CMK (cell line): ENCODE data around the gene CFAP20.

Experiments used
- DNase-seq: peaks from one replicate; pipeline ENCODE4 v3.0.0-alpha.2; 2010; ENCODE audit warnings: low read depth

The CFAP20 gene

DNA sequence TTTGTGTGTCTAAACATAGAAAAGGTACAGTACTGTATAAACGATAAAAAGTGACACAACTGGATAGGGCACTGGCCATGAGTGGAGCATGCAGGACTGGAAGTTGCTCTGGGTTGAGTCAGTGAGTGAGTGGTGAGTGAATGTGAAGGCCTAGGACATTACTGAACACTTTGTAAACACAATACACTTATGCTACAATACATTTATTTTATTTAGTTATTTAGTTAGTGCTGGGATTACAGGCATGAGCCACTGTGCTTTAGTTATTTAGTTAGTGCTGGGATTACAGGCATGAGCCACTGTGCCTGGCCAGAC lies 4.6 kb downstream of the CFAP20 start:
- DNase-seq: no peak

DNA sequence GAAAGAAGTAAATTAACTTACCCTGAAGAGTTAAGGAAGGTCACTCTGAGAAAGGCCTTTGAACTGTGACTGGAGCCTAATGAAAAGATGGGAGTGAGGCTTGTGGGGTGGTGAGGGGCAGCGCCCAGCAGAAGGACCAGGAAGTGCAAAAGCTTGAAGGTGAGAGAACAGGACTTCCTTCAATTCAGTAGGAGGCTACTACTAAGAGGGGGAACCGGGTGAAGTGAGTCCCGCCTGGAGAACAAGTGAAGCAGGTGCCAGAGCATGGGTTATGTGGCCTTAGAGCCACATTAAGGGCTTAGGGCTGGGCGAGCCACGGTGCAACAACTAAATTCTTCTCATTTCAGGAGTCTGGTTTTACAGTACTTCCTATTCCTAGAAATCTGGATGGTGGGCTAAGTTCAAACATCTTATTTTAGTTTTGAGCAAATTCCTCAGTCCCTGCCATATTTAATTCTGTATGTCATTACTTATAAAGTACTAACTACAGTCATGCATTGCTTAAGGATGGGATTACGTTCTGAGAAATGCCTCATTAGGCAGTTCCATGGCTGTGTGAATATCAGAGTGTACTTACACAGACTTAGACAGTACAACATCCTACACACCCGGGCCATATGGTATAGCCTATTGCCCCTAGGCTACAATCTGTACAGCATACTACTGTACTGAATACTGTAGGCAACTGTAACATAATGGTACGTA lies 5.1 kb downstream of the CFAP20 start:
- DNase-seq: no peak

DNA sequence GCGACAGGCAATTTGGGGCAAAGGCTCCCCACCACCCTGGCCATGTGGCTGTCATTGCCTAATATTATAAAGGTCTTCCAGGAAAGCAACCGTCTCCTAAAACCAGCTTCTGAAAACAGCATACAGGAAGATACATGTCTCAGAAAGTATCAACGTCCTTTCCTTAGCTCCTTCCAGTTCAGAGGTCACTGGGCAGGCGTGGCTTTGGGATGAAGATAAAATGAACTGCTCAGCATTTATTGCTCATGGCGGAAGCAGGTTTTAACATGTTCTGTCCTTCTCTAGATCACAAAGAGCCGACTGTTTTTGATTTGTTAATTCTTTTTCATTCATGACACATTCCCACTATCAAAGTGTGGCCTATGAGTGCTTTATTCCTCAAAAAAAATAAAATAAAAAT lies 8.0 kb downstream of the CFAP20 start:
- DNase-seq: no peak

DNA sequence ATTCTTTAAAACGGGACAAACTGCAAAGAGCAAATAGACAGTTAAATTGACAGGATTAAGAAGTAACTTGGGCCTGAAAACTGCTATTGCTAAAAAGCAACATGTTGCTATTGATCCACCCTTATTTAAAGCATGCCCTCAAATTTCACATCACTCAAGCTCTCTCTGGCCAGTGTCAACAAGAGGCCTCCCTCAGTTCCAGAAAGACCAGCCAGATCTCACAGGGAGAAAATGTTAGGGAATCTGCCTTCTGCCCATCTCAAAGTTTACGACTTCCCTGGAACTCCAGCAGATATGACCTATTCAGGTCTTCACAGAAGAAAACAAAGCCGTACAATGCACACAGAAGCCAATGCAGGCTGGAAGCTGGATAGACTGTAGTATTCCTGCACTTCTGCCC lies 8.9 kb downstream of the CFAP20 start:
- DNase-seq: no peak

DNA sequence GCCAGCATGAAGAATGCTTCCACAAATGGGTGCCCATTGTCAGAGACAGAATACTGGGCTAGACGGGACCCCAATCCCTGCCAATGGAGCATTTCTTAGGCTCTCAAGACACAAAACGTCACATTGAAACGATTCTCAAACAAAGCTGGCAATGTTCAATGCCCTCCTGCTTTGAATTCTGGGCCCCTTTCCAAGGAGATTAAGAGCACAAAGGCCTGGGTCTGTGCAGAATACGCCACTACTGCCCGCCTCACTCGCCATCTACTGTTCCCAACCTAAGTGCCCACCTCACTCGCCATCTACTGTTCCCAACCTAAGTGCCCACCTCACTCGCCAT lies 9.7 kb downstream of the CFAP20 start:
- no peak for DNase-seq

DNA sequence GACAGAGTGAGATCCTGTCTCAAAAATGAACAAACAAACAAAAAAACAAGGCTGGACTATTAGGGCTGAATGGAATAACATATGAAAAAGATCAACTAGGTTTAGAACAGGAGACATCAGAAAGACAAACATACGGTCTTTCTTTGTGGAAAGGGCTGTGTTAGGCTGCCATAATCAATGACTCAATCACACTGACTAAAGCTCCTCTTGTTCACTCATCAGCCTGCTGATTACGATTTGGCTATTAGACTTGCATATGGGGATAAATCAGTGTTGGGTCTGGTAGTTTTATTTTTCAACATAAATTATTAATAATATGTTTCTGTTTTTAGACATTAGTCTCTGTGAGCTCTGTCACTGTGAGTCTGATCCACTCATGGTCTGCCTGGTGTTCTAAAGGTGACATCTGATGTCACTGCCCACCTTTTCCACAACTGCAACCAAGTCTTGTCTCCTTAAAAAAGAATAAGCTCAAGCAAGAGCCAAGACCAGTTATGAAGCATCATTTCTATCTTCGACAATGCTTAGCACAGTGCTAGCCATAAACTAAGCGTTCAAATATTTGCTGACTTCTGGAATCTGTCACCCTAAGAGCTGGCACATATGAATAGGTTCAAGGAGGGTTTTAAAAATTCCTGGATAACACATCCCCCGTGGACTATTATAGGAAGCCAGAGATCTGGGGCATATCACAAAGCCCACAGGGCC lies 10.2 kb downstream of the CFAP20 start:
- no peak for DNase-seq

DNA sequence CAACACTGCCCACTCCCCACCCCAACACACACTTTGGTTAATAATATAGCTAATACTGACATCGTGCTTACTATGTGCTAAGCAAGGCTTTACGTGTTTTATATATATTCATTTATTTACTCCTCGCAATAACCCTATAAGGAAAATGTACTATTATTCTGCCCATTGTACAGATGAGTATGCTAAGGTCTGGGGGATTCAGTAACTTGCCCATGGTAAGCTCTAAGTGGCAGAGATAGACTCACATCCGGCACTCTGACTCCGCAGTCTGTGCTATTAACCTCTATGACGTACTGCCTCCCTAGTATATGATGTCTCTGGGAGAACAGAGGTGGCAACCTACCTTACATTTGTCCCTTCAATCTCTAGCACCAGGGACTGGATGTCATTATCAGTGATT lies 12.7 kb downstream of the CFAP20 start:
- DNase-seq: no peak

DNA sequence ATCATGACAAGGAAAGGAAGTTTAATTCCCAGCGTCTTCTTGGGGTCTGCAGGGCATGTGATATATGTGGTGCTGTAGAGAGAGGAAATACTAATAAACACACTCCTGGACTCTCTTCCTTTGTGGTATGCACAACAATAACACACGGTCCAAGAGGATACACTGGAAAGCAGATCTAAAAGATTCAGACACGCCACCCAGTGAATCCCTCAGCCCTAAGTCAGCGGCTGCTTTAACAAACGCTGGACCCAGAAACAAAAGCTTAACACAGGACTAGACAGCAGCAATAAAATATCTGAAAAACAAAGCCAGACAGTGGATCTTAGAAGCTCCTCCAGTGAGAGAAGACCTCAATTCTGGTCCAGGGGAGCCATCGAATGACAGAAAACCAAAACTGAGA lies 13.1 kb downstream of the CFAP20 start:
- DNase-seq: no peak

DNA sequence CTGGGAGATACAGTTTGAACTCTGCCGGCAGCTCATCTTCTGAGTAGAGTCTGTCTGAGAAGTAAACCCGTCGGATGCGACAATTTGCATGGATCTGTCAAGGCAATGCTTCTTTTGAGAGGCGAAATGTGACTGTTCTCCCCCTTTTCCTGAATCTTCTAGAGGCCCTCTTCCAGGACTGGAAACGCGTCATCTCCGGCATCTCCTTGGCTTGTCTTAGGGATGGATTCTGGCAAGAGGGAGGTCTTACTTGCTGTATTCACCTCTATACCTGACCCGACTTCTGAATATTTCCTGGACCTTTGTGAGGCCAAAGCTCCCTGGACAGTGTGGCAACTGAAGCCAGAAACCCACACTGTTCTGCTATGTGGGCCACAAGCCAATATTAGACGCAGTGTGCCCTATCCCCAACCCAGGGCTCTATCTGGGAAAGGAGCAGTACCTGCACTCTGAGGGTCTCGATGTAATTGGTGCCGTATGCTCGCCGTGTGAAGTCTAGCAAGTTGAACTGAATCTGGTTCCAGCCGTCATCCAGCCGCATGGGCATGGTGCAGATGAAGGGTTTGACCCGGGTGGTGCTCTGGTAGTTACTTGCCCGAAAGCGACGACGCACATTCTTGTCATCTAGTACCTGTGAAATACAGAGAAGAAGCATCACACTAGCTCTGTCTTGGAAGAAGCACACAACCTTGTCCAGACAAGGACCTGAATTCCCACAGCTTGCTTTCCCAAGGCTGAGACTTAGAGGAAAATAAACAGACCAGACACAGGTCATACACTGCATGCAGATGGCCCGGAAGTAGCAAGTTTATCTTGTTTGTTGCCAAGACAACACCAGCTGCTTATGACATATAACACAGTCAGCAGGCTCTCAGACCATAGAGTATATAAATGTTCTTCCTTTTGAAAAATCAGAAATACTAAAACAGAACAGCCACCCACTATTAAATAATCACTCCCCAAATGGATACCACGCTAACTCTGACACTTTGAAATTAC lies 14.1 kb downstream of the CFAP20 start:
- DNase-seq: no peak

DNA sequence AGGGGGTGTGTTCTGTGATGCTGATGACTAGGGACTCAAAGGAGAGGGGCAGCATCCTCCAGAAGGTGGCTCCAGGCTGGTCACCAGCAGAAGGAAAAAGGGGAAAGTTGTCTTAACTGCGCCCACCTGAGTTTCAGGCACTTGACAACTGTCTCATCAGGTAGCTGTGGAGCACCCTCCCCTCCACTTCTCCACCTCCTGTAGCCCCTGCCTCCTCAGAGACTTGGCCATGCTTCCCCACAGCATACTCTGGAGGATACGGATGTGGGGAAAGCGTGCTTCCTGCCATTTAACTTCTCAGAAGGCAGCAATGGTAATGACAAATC lies 17.9 kb downstream of the CFAP20 start:
- no peak for DNase-seq

DNA sequence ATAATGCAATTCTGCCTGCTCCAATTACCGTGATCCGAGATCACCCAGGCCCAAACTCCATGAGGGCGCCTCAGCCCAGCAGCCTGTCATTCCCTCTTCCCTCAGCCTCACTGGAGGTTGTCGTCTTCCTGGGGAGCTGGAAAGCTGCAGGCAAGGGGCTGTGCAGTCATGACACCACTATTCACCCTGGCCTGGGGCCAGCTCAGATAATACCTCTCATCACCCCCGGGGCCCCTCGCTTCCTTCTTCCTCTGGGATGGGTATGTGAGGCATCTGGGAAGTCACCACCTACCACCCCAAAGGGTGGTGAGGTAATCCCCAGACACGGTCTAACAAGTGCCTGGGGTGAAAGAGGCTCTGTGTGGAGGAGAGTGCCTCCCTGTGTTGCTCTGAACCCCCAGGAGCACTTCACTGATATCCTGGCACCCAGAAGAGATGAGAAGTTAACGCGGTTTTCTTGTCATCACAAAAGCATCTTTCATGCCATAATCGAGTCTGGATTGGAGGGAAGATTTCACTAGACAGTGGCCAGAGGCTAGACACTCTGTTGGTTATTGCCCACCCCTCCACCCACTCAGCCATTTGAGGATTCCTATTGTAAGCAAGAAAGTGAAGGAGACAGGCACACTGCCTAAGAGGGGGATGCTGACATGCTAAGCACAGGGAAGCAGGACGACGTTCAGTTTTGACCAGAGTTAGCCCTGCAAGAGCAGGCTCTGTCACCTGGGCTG lies 18.4 kb downstream of the CFAP20 start:
- no peak for DNase-seq

DNA sequence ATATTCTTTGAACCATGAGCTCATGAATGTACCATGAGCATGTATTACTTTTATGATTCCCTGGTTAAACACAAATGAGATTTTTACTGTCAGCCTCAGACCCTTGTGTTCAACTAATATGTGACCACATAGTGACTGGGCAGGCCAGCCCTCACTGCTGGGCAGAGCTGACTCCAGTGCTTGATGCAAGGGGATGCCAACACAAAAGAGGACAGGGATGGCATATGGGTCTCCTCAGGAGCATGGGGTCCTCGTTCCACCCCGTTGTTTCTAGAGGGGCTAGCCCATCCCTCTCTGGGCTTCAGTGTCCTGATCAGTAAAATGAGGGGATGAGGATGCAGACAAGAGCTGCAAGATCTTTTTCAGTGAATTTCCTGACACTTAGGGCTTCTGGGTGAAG lies 19.3 kb downstream of the CFAP20 start:
- DNase-seq: no peak

DNA sequence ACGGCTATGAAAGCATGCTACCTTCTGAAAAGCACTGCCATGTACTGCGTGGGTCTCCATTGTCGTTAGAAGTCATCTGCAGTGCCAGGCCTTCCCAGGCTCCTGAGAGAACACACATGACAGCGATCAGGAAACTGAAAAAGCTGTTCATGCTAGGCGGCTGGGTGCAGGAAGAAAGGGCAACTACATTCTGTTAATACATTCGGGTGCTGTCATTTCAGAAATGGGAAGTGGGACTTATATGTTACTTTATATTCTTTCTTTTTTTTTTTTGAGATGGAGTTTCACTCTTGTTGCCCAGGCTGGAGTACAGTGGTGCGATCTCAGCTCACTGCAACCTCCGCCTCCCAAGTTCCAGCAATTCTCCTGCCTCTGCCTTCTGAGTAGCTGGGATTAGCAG lies 19.9 kb downstream of the CFAP20 start:
- no peak for DNase-seq

DNA sequence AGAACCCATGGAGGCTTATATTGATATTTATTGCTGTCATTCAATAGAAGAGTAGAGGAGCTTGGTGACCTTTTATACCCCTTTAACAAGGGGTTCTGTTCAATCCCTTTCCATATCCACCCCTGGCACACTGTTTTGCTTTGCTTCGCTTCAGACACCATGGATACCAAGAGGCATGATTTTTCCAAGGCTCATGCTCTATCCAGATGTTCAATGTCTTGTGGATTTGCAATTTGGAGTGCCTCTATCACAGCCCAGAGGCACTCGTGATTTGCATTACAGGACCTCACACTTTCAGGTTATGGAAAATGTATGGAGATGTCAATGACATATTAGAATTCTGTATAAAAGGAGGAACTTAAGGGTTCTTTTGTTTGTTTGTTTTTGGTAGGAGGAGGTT lies 21.5 kb downstream of the CFAP20 start:
- DNase-seq: no peak

DNA sequence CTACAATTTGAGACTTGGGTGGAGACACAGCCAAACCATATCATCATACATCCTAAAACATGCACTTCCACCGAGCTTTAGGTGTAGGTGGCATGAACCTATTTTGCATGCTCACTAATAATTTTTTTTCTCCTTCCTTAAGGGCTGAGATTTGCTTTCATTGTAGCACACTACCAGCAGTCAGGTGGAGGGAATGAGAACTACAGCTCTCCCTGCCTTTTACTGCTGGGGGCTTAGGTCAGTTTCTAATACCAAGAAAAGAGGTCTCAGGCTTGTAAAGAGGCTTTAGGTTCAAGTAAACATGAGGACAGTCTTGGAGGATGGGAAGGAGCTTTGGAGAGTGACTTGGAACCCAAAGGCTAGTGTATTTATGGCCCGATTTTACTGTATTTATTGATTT lies 22.0 kb downstream of the CFAP20 start:
- DNase-seq: no peak

DNA sequence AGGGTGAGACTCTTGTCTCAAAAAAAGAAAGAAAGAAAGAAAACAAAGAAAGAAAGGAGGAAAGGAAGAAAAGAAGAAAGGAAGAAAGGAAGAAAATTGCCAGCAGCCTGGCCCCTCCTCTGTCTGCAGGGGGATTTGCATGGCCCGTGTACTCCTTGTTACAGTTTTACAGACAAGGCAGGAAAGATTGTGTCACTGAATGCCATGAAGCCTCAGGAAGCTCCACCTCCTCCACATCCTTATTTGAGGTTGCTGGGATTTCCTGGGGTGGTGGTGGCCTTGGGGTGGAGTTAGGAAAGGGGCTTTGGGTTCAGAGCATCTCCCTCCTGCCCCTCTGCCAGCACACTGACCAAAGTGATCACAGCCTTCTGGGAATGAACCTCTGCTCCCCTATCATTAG lies 23.6 kb downstream of the CFAP20 start:
- no peak for DNase-seq

DNA sequence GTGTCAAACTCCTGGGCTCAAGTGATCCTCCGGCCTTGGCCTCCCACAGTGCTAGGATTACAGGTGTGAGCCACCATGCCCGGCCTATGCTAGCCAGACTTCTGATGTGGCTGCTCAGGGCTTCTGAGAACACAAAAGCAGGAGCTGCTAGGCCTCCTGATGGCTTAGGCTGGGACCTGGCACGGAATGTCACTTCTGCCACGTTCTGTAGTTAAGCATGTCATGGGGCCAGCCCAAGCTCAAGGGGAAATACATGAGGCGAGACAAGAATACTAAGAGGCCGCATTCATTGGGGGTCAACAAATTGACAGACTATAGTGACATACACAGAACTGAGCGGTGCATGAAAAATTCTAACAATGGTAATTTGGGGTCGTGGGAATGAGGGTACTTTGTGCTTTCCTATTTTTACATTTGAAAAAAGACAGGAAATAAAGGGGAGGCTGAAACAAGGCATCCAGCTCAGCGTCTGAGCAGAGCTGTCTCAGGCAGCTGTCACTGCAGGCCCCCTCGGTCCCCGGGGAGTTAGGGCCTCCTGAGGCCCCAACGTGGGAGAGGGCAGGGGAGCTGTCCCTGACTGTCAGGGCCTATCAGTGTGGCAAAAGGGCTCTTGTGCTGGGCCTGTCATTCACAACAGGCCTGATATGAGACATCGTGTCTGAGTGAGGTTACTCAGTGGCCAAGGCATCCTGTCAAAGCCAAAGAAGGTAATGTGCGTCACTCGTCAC lies 26.4 kb downstream of the CFAP20 start:
- no peak for DNase-seq

DNA sequence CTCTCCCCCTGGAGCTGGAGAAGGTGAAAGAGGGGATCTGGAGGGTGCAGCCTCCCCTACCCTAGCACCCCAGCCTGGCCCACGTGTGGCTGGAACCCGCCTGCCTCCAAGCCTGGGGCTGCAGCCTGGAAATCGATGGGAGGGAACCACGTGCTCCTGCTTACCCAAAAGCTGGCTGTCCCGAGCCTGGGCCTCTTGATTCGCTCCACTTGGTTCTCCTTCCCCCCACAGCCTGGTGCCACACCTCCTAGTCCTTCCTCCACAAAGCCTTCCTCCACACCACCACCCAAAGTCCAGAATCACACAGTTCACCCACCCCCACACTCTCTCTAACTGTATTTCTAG lies 29.3 kb downstream of the CFAP20 start:
- no peak for DNase-seq

DNA sequence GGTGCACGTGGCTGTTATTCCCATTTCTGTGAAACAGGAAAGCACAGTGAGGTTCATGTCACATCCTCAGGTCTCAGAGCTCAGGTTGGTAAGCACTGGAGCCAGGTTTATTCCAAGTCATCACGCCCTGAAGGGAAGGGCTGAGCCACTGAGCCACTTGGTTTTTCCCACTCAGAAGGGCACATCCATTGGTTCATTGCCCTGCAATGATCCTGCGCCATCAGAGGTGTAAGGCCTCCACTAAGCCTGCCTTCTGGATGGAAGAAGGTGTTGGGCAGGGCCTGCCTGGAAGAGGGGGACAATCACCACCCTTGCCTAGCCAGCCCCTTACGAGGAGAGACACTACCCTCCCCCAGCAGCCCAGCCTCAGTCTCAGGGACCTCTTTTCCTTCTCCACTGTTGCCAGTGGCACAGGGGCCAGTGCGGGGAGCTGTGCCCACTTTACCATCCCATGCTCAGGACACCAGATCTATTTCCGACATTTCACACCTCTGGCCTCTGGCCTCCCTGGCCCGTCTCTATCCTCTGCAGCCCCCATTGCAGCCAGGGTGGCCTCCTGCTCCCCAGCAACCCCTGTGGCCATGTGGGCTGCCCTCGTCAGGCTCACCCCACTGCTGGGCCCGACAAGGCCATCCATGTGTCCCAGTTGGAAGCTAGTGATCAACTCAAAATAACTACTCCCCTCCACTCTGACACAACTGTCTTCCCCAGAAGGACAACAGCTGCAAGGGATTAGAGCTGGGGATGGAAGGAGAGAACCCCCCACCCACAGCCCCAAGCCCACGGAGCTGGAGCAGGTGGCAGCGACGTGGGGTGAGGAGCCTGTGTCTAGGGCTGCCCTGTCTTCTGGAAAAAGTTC lies 29.9 kb downstream of the CFAP20 start:
- DNase-seq: no peak

DNA sequence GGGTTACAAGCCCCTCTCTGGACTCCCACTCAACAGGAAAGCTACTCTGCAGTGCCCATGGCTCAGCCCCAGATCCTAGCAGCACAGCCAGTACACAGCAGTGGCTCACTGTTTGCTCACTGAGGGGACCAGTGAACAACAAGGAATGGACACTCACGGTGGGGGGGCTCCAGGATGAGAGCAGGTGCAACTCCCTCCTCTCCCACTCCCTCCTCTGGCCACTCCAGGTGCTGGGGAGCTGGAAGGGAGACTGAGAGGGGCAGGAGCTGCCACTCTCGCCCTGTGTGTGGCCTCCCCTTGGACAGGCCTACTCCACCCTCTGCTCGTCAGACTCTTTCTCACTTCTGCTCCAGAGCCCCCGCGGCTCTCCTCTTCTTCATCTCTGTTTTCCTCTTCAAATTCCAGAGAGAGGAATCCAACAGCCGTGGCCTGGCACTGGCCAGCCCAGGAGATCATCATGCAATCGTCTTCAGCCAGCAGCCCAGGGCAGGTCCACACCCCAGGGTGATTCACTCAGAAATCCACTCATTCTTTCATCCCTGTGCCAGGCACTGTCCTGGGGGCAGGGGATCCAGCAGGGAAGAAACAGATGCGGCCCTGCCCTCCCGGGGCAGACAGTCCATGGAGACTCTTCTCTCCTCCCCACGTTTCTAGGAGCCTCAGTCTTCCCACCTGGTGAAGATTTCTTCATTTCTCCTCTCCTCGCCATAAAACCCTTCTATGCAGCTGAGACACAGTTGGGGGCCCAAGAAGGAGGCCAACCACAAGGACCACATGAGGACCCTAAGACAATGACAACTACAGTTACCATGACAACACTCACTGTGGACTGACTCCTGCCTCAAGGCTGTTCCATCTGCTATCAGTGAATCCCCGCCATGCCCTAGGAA lies 30.7 kb downstream of the CFAP20 start:
- DNase-seq: no peak
